ENCODE data around the gene LAMB4.
A peak's percentile ranks its signal among the peaks of the same experiment; 100 is the strongest.

LAMB4 gene

GRCh38 chr7:108093341-108093740, 36.8 kb downstream of the LAMB4 start:
- TF ChIP-seq, protein P1, sequence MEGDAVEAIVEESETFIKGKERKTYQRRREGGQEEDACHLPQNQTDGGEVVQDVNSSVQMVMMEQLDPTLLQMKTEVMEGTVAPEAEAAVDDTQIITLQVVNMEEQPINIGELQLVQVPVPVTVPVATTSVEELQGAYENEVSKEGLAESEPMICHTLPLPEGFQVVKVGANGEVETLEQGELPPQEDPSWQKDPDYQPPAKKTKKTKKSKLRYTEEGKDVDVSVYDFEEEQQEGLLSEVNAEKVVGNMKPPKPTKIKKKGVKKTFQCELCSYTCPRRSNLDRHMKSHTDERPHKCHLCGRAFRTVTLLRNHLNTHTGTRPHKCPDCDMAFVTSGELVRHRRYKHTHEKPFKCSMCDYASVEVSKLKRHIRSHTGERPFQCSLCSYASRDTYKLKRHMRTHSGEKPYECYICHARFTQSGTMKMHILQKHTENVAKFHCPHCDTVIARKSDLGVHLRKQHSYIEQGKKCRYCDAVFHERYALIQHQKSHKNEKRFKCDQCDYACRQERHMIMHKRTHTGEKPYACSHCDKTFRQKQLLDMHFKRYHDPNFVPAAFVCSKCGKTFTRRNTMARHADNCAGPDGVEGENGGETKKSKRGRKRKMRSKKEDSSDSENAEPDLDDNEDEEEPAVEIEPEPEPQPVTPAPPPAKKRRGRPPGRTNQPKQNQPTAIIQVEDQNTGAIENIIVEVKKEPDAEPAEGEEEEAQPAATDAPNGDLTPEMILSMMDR (IDR thresholded peaks at IDR 0.05; ENCODE audit: control insufficient read depth, extremely low read depth, insufficient read depth) = no peak
- H3K4me3 ChIP-seq (ENCODE audit: low read depth, low read length) = no peak overlapping the region
- no peak for DNase-seq (ENCODE audit: low read depth)

DNA sequence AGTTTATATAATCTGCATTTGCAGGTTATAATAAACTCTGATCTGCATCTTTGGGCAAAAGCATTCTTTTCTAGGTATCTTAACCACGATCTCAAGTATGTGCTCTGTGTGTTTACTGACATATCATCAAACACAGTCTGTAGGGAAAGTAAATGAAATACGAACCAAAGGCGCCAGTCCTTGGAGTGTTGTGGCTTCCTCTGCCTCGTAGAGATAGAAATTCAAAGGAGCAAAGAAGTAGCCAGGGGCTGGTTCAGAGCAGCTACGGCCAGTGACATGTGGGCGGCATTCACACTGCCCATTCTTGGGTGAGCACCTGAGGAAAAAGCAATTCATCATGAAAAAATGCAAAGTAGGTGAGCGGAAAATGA, 38.7 kb downstream of the LAMB4 start:
- peak; percentile 61 for DNase-seq (ENCODE audit: low read depth)
- TF ChIP-seq, protein P1 (IDR thresholded peaks at IDR 0.05; ENCODE audit: control insufficient read depth, extremely low read depth, insufficient read depth) = no peak
- peak overlapping the region; percentile 7; the same call in 1 of the 2 replicates for H3K4me3 ChIP-seq (ENCODE audit: low read depth, low read length)

DNA sequence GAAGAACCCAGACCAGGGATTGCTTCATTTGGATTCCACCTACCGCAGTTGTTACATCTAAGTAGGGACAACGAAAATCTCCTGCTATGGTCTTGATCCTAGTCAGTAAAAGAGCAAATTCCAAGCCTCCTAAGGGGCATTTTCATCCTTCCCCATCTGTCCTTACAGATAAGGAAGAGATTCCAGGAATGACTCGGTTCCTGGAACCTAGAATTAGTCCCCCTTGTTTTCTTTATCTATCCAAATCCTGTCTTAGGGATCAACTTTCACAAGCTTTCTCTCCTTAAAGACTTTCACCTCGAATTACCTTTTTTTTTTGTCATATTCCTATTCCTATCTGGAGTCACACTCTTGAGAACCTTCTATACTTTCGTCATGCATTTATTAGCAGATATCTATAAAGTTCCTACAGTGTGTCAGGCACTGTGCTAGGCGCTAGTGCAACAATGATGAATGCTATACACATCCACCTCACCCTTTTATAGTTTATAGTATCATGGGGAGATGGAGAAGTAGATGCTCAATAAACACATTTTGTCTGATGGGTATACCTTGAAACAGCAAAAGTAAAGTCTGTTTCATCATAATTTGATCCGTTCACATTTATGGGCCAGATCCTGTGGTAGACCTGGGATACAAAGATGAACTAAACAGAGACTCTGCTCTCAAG, 39.2 kb downstream of the LAMB4 start:
- H3K4me3 ChIP-seq (ENCODE audit: low read depth, low read length) = no peak overlapping the region
- TF ChIP-seq, protein P1 (IDR thresholded peaks at IDR 0.05; ENCODE audit: control insufficient read depth, extremely low read depth, insufficient read depth) = no peak
- no peak for DNase-seq (ENCODE audit: low read depth)

DNA sequence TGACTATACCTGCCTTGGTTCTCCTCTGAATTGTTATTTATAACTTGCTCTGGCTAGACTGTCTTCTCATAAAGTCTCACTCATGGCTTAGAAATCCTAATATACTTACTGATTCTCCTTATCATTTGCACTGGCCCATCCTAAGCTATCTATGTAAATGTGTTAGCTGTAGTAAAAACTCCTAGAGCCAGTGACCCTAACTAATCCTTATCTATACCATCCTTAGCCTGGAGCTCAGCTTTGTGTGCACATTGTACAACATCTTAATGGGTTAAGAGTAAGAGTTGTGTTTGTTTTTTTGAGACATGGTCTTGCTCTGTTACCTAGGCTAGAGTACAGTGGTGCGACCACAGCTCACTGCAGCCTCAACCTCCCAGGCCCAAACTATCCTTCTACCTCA, 40.8 kb downstream of the LAMB4 start:
- no peak overlapping the region for H3K4me3 ChIP-seq (ENCODE audit: low read depth, low read length)
- TF ChIP-seq, protein P1 (IDR thresholded peaks at IDR 0.05; ENCODE audit: control insufficient read depth, extremely low read depth, insufficient read depth) = no peak
- DNase-seq (ENCODE audit: low read depth) = no peak

- no peak for DNase-seq (ENCODE audit: low read depth)
- TF ChIP-seq, protein P1 (IDR thresholded peaks at IDR 0.05; ENCODE audit: control insufficient read depth, extremely low read depth, insufficient read depth) = no peak
- H3K4me3 ChIP-seq (ENCODE audit: low read depth, low read length) = no peak overlapping the region
Measured at GRCh38 chr7:108088729-108089128, 41.4 kb downstream of the LAMB4 start.

GRCh38 chr7:108087778-108088177, 42.4 kb downstream of the LAMB4 start:
- H3K4me3 ChIP-seq (ENCODE audit: low read depth, low read length) = no peak overlapping the region
- TF ChIP-seq, protein P1 (IDR thresholded peaks at IDR 0.05; ENCODE audit: control insufficient read depth, extremely low read depth, insufficient read depth) = no peak
- no peak for DNase-seq (ENCODE audit: low read depth)

DNA sequence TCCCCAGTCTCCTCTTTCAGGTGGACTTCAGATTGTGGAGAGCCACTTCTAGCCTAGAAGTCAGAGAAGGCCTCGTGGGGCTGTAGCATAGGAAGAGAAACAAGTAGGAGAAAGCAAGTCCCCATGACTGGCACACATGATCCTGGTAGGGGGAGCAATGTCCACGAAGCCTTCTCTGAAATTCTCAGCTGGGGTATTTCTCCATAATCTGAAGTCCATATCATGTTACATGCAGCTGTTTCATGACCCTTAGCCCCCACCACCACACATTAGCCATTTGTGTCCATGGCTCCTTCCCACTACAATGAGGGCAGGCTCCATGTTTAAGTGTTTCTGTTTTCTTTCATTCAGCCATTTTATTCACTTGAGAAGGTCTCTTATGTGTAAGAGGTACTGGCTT, 43.2 kb downstream of the LAMB4 start:
- H3K4me3 ChIP-seq (ENCODE audit: low read depth, low read length) = no peak overlapping the region
- TF ChIP-seq, protein P1 (IDR thresholded peaks at IDR 0.05; ENCODE audit: control insufficient read depth, extremely low read depth, insufficient read depth) = no peak
- DNase-seq (ENCODE audit: low read depth) = no peak
